GM19395 (cell line): ENCODE measurements around the gene GATAD2A.
"Not testable (repeated sequence)": the region's sequence is repeated elsewhere in the genome, so short reads cannot be mapped to it uniquely, and the experiment has no call there.

ENCODE experiments used
- ATAC-seq: cut with Tn5 transposase; IDR thresholded peaks from one replicate; pipeline ENCODE4 v1.9.1; 2021; ENCODE audit warnings: mild to moderate bottlenecking, moderate library complexity; ENCODE audit not compliant: unreplicated experiment

GATAD2A gene

DNA sequence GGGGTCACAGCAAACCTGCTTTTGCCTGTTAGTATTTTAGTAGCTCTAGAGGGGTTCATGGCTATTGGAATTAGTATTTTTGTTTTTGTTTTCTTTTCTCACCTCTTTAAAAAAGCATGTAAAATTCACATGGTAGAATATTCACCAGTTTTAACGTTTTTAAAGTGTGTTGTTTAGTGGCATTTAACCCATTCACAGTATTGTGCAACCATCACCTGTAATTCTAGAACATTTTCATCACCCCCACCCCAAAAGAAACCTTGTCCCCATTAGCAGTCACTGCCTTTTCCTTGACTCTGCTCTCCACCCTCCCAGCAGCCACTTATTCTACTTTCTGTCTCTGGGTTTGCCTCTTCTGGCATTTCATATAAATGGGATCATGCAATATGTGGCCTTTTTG, 39.8 kb downstream of the GATAD2A start:
- no peak for ATAC-seq

DNA sequence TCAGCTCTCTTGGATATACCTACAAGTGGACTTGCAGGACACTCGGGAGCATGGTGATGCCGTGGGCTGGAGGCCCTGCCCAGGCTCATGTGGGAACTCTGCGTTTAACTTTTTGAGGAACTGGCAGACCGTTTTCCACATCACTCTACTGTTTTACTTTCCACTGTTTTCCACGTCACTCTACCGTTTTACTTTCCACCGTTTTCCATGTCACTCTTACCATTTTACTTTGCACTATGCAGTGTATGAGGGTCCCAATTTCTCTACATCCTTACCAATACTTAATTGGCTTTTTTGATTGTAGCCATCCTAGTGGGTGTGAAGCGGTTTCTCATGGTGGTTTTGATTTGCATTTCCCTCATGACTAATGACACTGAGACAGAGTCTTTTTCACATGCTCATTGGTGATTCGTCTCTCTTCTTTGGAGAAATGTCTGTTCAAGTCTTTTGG, 40.5 kb downstream of the GATAD2A start:
- no peak for ATAC-seq

- ATAC-seq, result no peak
Observed at GRCh38 chr19:19446655-19447437, 41.4 kb downstream of the GATAD2A start.

DNA sequence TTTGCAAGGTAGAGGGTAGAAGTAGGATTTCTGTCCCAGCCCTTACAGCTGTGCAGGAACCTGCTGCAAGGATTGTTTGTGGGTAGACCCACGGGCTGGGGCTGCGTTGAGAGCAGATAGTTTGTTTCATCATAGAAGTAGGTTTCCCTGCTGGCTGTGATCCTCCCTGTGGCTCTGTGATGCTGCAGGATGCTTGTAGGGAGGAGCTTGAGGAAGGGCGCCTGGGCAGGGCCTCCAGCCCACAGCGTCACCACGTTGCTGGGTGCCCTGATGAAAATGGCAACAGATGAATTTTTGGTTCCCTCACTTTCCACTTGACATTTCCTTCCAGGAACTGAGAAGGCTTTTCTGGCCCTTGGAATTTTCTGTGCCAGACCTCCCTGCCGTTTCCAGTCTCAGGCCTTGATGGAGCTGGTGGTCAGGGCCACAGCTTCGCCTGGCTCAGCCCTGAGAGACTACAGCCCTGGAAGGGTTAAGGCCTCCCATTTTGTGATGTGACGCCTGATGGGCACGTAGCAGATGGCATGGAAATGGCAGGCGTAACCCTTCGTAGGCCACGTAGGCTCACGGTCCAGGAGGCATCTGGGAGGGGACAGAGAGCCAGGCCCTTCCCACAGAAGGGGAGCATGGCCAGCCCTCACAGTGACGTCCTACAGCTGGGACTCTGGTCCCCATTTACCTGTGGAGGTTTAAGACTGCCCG, 42.2 kb downstream of the GATAD2A start:
- ATAC-seq, result no peak

DNA sequence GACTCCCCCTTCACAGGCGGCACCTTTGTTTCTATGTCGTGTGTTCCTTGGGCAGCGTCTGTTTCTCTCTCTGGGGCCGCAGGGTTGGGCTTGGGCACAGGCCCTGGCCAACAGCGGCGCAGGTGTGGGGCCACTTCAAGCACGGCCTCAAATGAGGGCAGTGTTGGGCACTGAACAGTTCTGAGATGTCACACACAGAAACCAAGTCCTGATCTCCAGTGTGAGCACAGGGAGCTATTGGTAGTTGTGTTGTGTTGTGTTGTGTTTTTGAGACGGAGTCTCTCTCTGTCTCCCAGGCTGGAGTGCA, 42.7 kb downstream of the GATAD2A start:
- ATAC-seq, result no peak

DNA sequence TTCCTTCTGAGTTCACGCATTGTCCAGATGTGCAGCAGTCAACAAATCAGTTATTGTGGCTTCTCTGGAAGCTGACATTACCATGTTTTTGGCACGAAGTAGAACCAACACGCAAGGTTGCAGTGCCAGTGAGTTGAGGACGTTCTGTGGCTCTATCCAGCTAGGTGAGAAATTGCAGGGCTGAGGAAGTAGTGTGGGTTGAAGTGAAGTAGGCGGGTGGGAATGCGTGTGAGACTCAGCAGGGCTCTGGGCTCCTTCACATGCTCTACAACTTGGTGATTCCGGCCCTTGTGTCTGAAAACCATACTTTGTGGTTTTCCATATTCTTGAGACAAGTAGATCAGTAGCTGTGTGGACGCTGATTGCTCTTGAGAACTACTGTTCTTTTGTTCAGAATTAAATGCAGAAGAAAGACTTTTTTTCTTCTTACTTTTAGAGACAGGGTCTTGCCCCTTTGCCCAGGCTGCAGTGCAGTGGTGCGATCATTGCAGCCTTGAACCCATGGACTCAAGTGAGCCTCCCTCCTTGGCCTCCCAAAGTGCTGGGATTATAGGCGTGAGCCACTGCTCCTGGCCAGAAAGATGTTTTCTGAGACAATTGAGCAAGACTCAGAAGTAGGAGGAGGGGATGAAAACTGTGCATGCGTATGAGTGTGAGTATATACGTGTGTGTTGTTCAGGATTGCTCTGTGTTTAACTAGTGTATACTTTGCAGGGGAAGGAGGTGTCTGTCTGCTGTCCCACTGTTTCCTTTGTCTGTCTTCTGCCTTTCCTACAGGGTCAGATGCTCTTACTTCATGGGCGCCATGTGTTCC, 46.2 kb downstream of the GATAD2A start:
- ATAC-seq, result no peak

DNA sequence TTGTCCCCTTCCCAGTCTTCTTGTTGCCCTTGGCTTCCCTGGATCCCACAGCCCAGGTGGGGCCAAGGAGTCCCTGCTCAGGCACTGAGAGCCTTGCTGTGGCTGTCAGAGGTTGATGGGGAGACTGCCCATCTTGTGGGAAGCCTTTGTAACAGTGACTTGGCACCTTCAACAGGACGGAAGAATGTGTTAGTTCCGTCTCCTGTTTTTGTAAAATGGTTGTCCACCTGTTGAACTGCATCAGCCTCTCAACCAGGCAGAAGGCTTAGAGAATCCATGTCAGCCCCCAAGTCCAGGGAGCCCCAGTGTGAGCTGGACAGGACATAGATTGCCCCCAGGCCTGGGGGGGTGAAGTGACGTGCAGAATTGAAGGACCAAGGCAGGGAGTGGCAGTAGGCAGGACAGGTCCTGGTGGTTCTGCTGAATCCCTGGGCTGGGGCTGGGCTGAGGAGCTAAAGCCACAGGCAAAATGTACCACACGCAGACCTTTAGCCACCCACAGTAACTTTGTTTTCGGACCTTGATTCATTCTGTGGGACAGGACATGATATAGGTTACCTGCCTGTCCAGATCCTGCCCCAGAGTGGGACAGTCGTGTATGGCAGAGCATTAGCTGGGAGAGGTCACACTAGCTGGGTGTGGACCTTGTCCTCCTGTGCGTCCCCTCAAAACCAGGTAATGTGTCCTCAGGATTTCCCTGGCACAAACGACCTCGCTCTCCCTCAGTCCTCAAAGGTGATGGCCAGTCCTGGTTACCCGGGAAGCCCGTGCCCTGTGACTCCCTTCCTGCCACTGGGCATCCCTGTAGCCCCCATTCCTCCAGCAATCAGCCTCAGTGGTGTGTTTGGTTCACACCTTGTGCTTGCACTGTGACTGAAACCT, 47.0 kb downstream of the GATAD2A start:
- ATAC-seq, result no peak

DNA sequence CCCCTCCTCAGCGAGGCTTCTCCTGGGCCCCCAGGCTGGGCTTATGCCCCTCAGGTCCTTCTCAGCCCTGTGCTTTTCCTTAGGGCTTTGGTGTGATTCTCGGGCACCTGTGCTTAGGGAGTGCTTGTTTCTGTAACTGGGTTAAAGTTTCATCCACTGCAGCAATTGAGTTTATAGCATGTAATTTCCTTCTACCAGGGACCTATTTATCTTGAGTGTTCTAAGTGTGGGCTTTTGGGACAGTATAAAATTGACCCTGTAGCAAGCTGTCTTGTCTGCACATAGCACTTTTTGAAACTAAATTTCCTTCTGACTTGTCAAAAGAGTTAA, 47.6 kb downstream of the GATAD2A start:
- no peak for ATAC-seq

- not testable (repeated sequence) for ATAC-seq
Observed at GRCh38 chr19:19455166-19455919, 49.9 kb downstream of the GATAD2A start.

DNA sequence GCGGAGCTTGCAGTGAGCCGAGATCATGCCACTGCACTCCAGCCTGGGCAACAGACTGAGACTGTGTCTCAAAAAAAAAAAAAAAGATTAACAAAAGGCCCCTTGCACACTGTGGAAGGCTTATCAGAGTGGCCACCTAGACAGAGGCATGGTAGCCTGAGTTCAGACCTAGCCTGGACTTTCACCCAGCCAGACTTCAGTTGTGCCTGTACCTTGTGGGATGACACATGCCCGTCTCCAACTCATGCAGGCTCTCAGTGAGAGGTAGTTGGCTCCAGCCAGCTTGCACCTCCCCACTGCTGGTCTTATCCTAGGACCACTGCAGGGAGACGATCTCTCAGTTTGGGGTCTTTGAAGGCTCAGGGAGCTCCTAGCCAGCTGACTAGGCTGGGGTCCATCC, 52.2 kb downstream of the GATAD2A start:
- ATAC-seq, result no peak

- ATAC-seq, result no peak
Observed at GRCh38 chr19:19458110-19458816, 52.8 kb downstream of the GATAD2A start.

DNA sequence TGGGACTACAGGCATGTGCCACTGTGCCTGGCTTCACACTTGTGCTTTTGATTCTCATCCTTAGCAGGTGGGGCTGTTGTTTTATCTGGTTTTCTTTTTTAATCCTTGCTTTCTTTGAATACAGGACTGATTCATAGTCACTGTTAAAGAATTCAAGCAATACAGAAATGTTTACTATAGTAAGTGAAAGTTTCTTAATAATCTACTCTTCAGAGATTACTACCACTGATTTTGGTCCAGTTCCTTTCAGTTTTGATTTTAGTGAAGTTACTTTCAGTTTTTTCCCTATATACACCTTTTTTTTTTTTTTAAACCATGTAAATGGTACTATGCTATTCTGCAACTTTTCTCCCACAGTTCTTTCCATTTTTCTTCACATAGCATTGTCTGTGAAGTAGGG, 53.6 kb downstream of the GATAD2A start:
- ATAC-seq, result no peak

GRCh38 chr19:19459707-19460251, 54.3 kb downstream of the GATAD2A start:
- ATAC-seq, result peak; percentile 58

DNA sequence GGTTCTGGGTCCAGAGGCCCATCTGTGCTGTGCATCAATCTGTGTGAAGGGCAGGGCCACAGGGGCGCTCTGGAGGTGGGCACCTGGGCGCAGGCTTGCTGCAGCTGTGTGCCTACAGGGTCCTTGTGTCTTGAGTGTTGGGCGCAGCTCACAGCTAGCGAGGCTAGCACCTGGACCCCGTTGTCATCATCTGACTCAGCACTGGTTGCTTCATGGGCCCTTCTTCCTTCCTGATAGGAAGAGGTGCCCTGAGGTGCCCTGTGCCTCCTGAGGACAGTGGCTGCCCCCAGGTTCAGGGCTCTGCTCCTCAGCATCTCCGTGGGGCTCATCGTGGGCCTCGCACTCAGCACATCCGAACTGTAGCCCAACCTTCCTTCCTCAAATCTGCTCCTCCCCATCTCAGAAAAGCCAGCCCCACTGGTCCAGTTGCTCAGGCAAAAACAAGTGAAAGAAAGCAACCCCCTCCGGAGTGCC, 54.8 kb downstream of the GATAD2A start:
- ATAC-seq, result peak; percentile 18

- peak; percentile 35 for ATAC-seq
Observed at GRCh38 chr19:19460761-19461265, 55.3 kb downstream of the GATAD2A start.

DNA sequence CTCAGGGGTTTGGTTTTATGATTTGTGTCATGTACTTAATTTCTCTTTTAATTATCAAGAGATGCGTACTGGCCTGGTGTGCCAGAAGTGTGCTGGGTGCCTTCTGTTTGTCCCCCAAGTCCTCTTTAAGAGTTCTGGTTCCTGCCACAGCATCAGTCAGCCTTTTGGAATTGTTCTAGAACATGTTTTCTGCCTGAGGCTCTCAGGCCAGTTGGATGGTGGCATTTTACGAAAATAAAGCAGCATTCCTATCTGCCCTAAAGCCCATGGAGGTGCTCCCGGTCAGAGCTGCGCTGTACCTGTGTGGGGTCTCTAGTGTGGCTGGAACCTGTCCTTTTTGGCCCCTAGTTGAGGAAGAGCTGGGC, 55.8 kb downstream of the GATAD2A start:
- ATAC-seq, result no peak

- no peak for ATAC-seq
Observed at GRCh38 chr19:19461671-19462622, 56.5 kb downstream of the GATAD2A start.
